ENCODE data around the gene LRFN3.
"Not testable (repeated sequence)": the region's sequence is repeated elsewhere in the genome, so short reads cannot be mapped to it uniquely, and the experiment has no call there.

The LRFN3 gene

GRCh38 chr19:35940078-35940775 is 4.1 kb downstream of the LRFN3 start:
- no peak for DNase-seq
- peaks cover 18% of the 10 kb centered on the region for H3K36me3 Mint-ChIP-seq (ENCODE audit: low read depth)
- H3K4me1 Mint-ChIP-seq (ENCODE audit: low read depth), result peaks cover 33% of the 10 kb centered on the region
- H3K27me3 Mint-ChIP-seq, result no peaks in the 10 kb centered on the region
- H3K27ac Mint-ChIP-seq, result no peak overlapping the region
- H3K4me3 Mint-ChIP-seq, result no peak overlapping the region
- no peaks in the 10 kb centered on the region for H3K9me3 Mint-ChIP-seq

GRCh38 chr19:35940839-35941238 is 4.7 kb downstream of the LRFN3 start:
- H3K36me3 Mint-ChIP-seq (ENCODE audit: low read depth), result peaks cover 18% of the 10 kb centered on the region
- no peak overlapping the region for H3K27ac Mint-ChIP-seq
- H3K27me3 Mint-ChIP-seq, result no peaks in the 10 kb centered on the region
- H3K9me3 Mint-ChIP-seq, result no peaks in the 10 kb centered on the region
- DNase-seq, result no peak
- no peak overlapping the region for H3K4me3 Mint-ChIP-seq
- peaks cover 28% of the 10 kb centered on the region for H3K4me1 Mint-ChIP-seq (ENCODE audit: low read depth)

GRCh38 chr19:35942235-35942634 is 6.1 kb downstream of the LRFN3 start:
- H3K9me3 Mint-ChIP-seq, result no peaks in the 10 kb centered on the region
- no peak for DNase-seq
- peaks cover 21% of the 10 kb centered on the region for H3K4me1 Mint-ChIP-seq (ENCODE audit: low read depth)
- H3K27ac Mint-ChIP-seq, result no peak overlapping the region
- H3K27me3 Mint-ChIP-seq, result no peaks in the 10 kb centered on the region
- peaks cover 18% of the 10 kb centered on the region for H3K36me3 Mint-ChIP-seq (ENCODE audit: low read depth)
- no peak overlapping the region for H3K4me3 Mint-ChIP-seq

GRCh38 chr19:35943321-35944301 is 7.4 kb downstream of the LRFN3 start:
- H3K4me3 Mint-ChIP-seq, result no peak overlapping the region

GRCh38 chr19:35944556-35944955 is 8.4 kb downstream of the LRFN3 start:
- Mint-ChIP-seq H3K36me3 (ENCODE audit: low read depth) (peaks cover 11% of the 10 kb centered on the region), H3K9me3 (no peaks in the 10 kb centered on the region), H3K4me3 (no peak overlapping the region), H3K4me1 (ENCODE audit: low read depth) (peaks cover 5% of the 10 kb centered on the region), H3K27ac (no peak overlapping the region), H3K27me3 (no peaks in the 10 kb centered on the region)
- DNase-seq, result no peak

More at GRCh38 chr19:35943321-35944301, 7.4 kb downstream of the LRFN3 start:
- H3K36me3 Mint-ChIP-seq (ENCODE audit: low read depth), result peaks cover 16% of the 10 kb centered on the region
- DNase-seq, result no peak
- H3K4me1 Mint-ChIP-seq (ENCODE audit: low read depth), result peaks cover 8% of the 10 kb centered on the region
- H3K27ac Mint-ChIP-seq, result peak overlapping the region; percentile 70
- no peaks in the 10 kb centered on the region for H3K27me3 Mint-ChIP-seq
- no peaks in the 10 kb centered on the region for H3K9me3 Mint-ChIP-seq

- no peak overlapping the region for H3K4me3 Mint-ChIP-seq
- no peak for DNase-seq
- peaks cover 12% of the 10 kb centered on the region for H3K4me1 Mint-ChIP-seq (ENCODE audit: low read depth)
- H3K27ac Mint-ChIP-seq, result peak overlapping the region; percentile 15
- H3K27me3 Mint-ChIP-seq, result no peaks in the 10 kb centered on the region
- H3K9me3 Mint-ChIP-seq, result no peaks in the 10 kb centered on the region
- peaks cover 9% of the 10 kb centered on the region for H3K36me3 Mint-ChIP-seq (ENCODE audit: low read depth)
Observed at GRCh38 chr19:35945121-35945790, 9.1 kb downstream of the LRFN3 start.

- DNase-seq, result no peak
- Mint-ChIP-seq H3K27ac (peak overlapping the region; percentile 7), H3K4me3 (no peak overlapping the region), H3K4me1 (ENCODE audit: low read depth) (peaks cover 14% of the 10 kb centered on the region), H3K9me3 (no peaks in the 10 kb centered on the region), H3K36me3 (ENCODE audit: low read depth) (peaks cover 7% of the 10 kb centered on the region), H3K27me3 (no peaks in the 10 kb centered on the region)
Observed at GRCh38 chr19:35946203-35946602, 10.0 kb downstream of the LRFN3 start.

- no peaks in the 10 kb centered on the region for H3K27me3 Mint-ChIP-seq
- no peak overlapping the region for H3K27ac Mint-ChIP-seq
- no peak for DNase-seq
- no peak overlapping the region for H3K4me3 Mint-ChIP-seq
- peaks cover 35% of the 10 kb centered on the region for H3K4me1 Mint-ChIP-seq (ENCODE audit: low read depth)
- H3K9me3 Mint-ChIP-seq, result no peaks in the 10 kb centered on the region
- H3K36me3 Mint-ChIP-seq (ENCODE audit: low read depth), result peaks cover 3% of the 10 kb centered on the region
Observed at GRCh38 chr19:35949131-35949530, 13.0 kb downstream of the LRFN3 start.

GRCh38 chr19:35955881-35956634 is 19.9 kb downstream of the LRFN3 start:
- H3K4me1 Mint-ChIP-seq (ENCODE audit: low read depth), result peaks cover 59% of the 10 kb centered on the region

GRCh38 chr19:35957411-35957810 is 21.2 kb downstream of the LRFN3 start:
- not testable (repeated sequence) for H3K36me3 Mint-ChIP-seq (ENCODE audit: low read depth); H3K27ac Mint-ChIP-seq; H3K9me3 Mint-ChIP-seq; H3K4me3 Mint-ChIP-seq; DNase-seq; H3K27me3 Mint-ChIP-seq
- peaks cover 52% of the 10 kb centered on the region for H3K4me1 Mint-ChIP-seq (ENCODE audit: low read depth)

More at GRCh38 chr19:35955881-35956634, 19.9 kb downstream of the LRFN3 start:
- Mint-ChIP-seq H3K4me3 (no peak overlapping the region), H3K36me3 (ENCODE audit: low read depth) (no peaks in the 10 kb centered on the region), H3K27ac (no peak overlapping the region), H3K9me3 (peaks cover 3% of the 10 kb centered on the region), H3K27me3 (no peaks in the 10 kb centered on the region)
- DNase-seq, result no peak

- no peaks in the 10 kb centered on the region for H3K36me3 Mint-ChIP-seq (ENCODE audit: low read depth)
- H3K27ac Mint-ChIP-seq, result no peak overlapping the region
- no peak for DNase-seq
- H3K4me3 Mint-ChIP-seq, result peak overlapping the region; percentile 42
- H3K4me1 Mint-ChIP-seq (ENCODE audit: low read depth), result peaks cover 42% of the 10 kb centered on the region
- peaks cover 3% of the 10 kb centered on the region for H3K9me3 Mint-ChIP-seq
- H3K27me3 Mint-ChIP-seq, result peaks cover 3% of the 10 kb centered on the region
Observed at GRCh38 chr19:35958660-35959039, 22.5 kb downstream of the LRFN3 start.

GRCh38 chr19:35959040-35959967 is 23.1 kb downstream of the LRFN3 start:
- Mint-ChIP-seq H3K27ac (no peak overlapping the region), H3K9me3 (peaks cover 3% of the 10 kb centered on the region), H3K36me3 (ENCODE audit: low read depth) (no peaks in the 10 kb centered on the region), H3K27me3 (peaks cover 3% of the 10 kb centered on the region), H3K4me3 (peak overlapping the region; percentile 52), H3K4me1 (ENCODE audit: low read depth) (peaks cover 36% of the 10 kb centered on the region)
- peak; percentile 82 for DNase-seq

- H3K4me3 Mint-ChIP-seq, result no peak overlapping the region
- DNase-seq, result no peak
- H3K27me3 Mint-ChIP-seq, result peaks cover 3% of the 10 kb centered on the region
- no peak overlapping the region for H3K27ac Mint-ChIP-seq
- no peaks in the 10 kb centered on the region for H3K36me3 Mint-ChIP-seq (ENCODE audit: low read depth)
- H3K9me3 Mint-ChIP-seq, result peaks cover 3% of the 10 kb centered on the region
- H3K4me1 Mint-ChIP-seq (ENCODE audit: low read depth), result peaks cover 34% of the 10 kb centered on the region
Observed at GRCh38 chr19:35959968-35960320, 23.8 kb downstream of the LRFN3 start.
